Mesendoderm (in vitro differentiated cells): ENCODE results near the gene COG4.

ENCODE experiments used
- DNase-seq: peaks from one replicate; pipeline ENCODE4 v3.0.0; 2013
- H2AK5ac ChIP-seq: 2 replicates; pipeline ENCODE4 v1.6.1; 2013; ENCODE audit warnings: low read length, inconsistent platforms
- H2BK120ac ChIP-seq: 2 replicates; pipeline ENCODE4 v1.6.1; 2013; ENCODE audit warnings: low read depth, mild to moderate bottlenecking, low read length, moderate library complexity, mixed read lengths
- H2BK15ac ChIP-seq: replicated peaks from 2 replicates; pipeline ENCODE4 v1.6.1; 2013; ENCODE audit warnings: low read depth, mild to moderate bottlenecking, moderate library complexity
- H2BK5ac ChIP-seq: 2 replicates; pipeline ENCODE4 v1.6.1; 2013; ENCODE audit warnings: low read length, inconsistent platforms
- H3K18ac ChIP-seq: 2 replicates; pipeline ENCODE4 v1.6.1; 2013; ENCODE audit warnings: mild to moderate bottlenecking, low read length, mixed read lengths
- H3K23ac ChIP-seq: one replicate; pipeline ENCODE4 v1.6.1; 2013; ENCODE audit warnings: low read length
- H3K27ac ChIP-seq: 2 replicates; pipeline ENCODE4 v1.5.1; 2013; ENCODE audit warnings: low read depth, mild to moderate bottlenecking, inconsistent platforms, low read length, moderate library complexity
- H3K27me3 ChIP-seq: 2 replicates; pipeline ENCODE4 v1.6.1; 2013; ENCODE audit warnings: low read length, control low read depth, mild to moderate bottlenecking, inconsistent platforms; ENCODE audit not compliant: insufficient read depth, poor library complexity
- H3K36me3 ChIP-seq: 2 replicates; pipeline ENCODE4 v1.6.1; 2013; ENCODE audit warnings: low read length, inconsistent platforms; ENCODE audit not compliant: control insufficient read depth, insufficient read depth
- H3K4ac ChIP-seq: one replicate; pipeline ENCODE4 v1.6.1; 2013; ENCODE audit warnings: low read depth, mild to moderate bottlenecking, low read length, moderate library complexity
- H3K4me1 ChIP-seq: 2 replicates; pipeline ENCODE4 v1.6.1; 2013; ENCODE audit warnings: low read depth, low read length, inconsistent platforms; ENCODE audit not compliant: control insufficient read depth
- H3K4me2 ChIP-seq: 2 replicates; pipeline ENCODE4 v1.6.1; 2013; ENCODE audit warnings: low read length
- H3K4me3 ChIP-seq: 2 replicates; pipeline ENCODE4 v1.5.1; 2013; ENCODE audit warnings: mild to moderate bottlenecking, low read length
- H3K56ac ChIP-seq: one replicate; pipeline ENCODE4 v1.6.1; 2013; ENCODE audit warnings: low read length
- H3K79me1 ChIP-seq: 2 replicates; pipeline ENCODE4 v1.6.1; 2013; ENCODE audit warnings: low read length, inconsistent platforms
- H3K79me2 ChIP-seq: 2 replicates; pipeline ENCODE4 v1.6.1; 2013; ENCODE audit warnings: mild to moderate bottlenecking, low read length; ENCODE audit not compliant: control insufficient read depth, insufficient read depth
- H3K9ac ChIP-seq: 2 replicates; pipeline ENCODE4 v1.6.1; 2013; ENCODE audit warnings: low read length, inconsistent platforms
- H4K5ac ChIP-seq: one replicate; pipeline ENCODE4 v1.6.1; 2013; ENCODE audit warnings: low read length
- H4K8ac ChIP-seq: one replicate; pipeline ENCODE4 v1.6.1; 2013; ENCODE audit warnings: low read depth, mild to moderate bottlenecking, control low read depth, low read length, moderate library complexity
- WGBS: extraction: QIAGEN DNeasy Blood & Tissue Kit; methylation state at CpG from one replicate; pipeline ENCODE4 v1.1.7; 2013; ENCODE audit warnings: low lambda C conversion rate, missing lambda C conversion rate; ENCODE audit not compliant: insufficient coverage; ENCODE audit errors: extremely low coverage; 5-methylcytosine and 5-hydroxymethylcytosine counted together

The COG4 gene

GRCh38 chr16:70482624-70483023 is 40.7 kb downstream of the COG4 start:
- no peak overlapping the region for H3K4me3 ChIP-seq
- no peak overlapping the region for H3K56ac ChIP-seq
- no peak overlapping the region for H3K23ac ChIP-seq
- no peak overlapping the region for H2BK5ac ChIP-seq
- DNase-seq: no peak
- no peaks in the 10 kb centered on the region for H3K27me3 ChIP-seq
- no peak overlapping the region for H2AK5ac ChIP-seq
- H3K79me2 ChIP-seq: no peaks in the 10 kb centered on the region
- H4K5ac ChIP-seq: no peak overlapping the region
- no peak overlapping the region for H3K4me2 ChIP-seq
- no peak overlapping the region for H3K4ac ChIP-seq
- no peaks in the 10 kb centered on the region for H3K4me1 ChIP-seq
- H3K36me3 ChIP-seq: no peaks in the 10 kb centered on the region
- H4K8ac ChIP-seq: no peak overlapping the region
- no peak overlapping the region for H2BK120ac ChIP-seq
- no peaks in the 10 kb centered on the region for H3K79me1 ChIP-seq
- no CpG with 5 or more reads among the region's 5 CpGs for WGBS
- H3K18ac ChIP-seq: no peak overlapping the region
- H2BK15ac ChIP-seq: no peak overlapping the region
- H3K9ac ChIP-seq: no peak overlapping the region
- no peak overlapping the region for H3K27ac ChIP-seq

GRCh38 chr16:70481929-70482536 is 41.3 kb downstream of the COG4 start:
- H3K4ac ChIP-seq: no peak overlapping the region
- no peak overlapping the region for H4K5ac ChIP-seq
- H3K18ac ChIP-seq: no peak overlapping the region
- H3K4me3 ChIP-seq: no peak overlapping the region
- no CpG with 5 or more reads among the region's 7 CpGs for WGBS
- H3K27ac ChIP-seq: no peak overlapping the region
- no peak overlapping the region for H2AK5ac ChIP-seq
- no peak overlapping the region for H4K8ac ChIP-seq
- no peaks in the 10 kb centered on the region for H3K4me1 ChIP-seq
- no peak overlapping the region for H2BK120ac ChIP-seq
- no peak overlapping the region for H3K23ac ChIP-seq
- no peak overlapping the region for H2BK15ac ChIP-seq
- no peaks in the 10 kb centered on the region for H3K79me1 ChIP-seq
- no peak for DNase-seq
- H2BK5ac ChIP-seq: no peak overlapping the region
- H3K9ac ChIP-seq: no peak overlapping the region
- no peaks in the 10 kb centered on the region for H3K36me3 ChIP-seq
- H3K56ac ChIP-seq: no peak overlapping the region
- H3K79me2 ChIP-seq: no peaks in the 10 kb centered on the region
- H3K4me2 ChIP-seq: no peak overlapping the region
- no peaks in the 10 kb centered on the region for H3K27me3 ChIP-seq

DNA sequence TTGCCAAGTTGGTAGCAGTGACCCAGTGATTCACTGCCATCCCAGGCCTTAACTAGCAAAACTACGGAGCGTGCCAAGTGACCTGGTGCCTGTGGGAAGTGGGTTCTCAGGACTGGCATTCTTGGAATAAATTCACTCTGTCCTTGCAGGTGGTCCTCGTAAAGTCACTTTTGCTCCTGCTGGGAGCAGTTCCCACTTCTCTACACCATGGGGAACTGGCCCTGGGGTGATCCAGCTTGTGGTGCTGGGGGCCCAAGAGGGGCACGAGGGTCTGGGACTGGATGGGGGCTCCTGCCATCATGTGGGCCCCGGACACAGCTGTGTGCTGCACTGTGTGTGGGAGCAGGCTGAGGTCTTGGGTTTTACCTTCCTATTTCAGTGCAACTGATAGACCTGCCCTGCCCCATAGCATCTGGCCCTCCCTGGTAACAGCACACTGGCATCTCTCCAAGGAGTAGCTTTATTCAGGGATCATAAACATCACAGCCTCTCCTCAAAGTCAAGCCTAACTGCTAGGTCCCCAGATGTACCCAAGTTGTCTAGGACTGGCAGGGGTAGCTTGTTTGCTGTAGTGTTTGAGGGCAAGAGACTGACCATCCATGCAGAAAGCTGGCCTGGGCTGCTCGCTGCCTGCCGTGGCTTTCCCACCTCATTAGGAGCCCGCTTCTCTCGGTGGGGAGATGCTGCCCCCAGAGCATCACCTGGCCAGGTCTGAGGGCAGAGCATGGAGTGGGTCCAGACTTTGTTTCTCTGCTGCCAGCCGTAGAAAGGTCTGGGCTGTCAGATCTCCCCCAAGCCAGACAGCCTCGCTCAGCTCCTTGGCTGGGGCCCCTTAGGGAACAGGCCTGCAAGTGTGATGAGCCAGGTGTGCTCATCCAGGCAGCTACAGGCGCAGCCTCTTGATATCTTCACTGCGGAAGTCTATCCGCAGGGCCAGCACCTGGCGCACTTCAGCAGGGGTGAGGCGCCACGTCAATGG is 42.9 kb downstream of the COG4 start:
- H3K27me3 ChIP-seq: no peaks in the 10 kb centered on the region
- H3K27ac ChIP-seq: no peak overlapping the region
- no peak overlapping the region for H3K56ac ChIP-seq
- no peak overlapping the region for H2AK5ac ChIP-seq
- no peaks in the 10 kb centered on the region for H3K4me1 ChIP-seq
- H4K5ac ChIP-seq: no peak overlapping the region
- no peaks in the 10 kb centered on the region for H3K36me3 ChIP-seq
- no peaks in the 10 kb centered on the region for H3K79me2 ChIP-seq
- DNase-seq: no peak
- no peak overlapping the region for H3K9ac ChIP-seq
- no peak overlapping the region for H3K4me3 ChIP-seq
- no peak overlapping the region for H2BK120ac ChIP-seq
- no peak overlapping the region for H3K4me2 ChIP-seq
- H3K79me1 ChIP-seq: no peaks in the 10 kb centered on the region
- no peak overlapping the region for H4K8ac ChIP-seq
- no peak overlapping the region for H2BK5ac ChIP-seq
- H3K18ac ChIP-seq: no peak overlapping the region
- no peak overlapping the region for H2BK15ac ChIP-seq
- H3K23ac ChIP-seq: no peak overlapping the region
- H3K4ac ChIP-seq: no peak overlapping the region
- no CpG with 5 or more reads among the region's 17 CpGs for WGBS

DNA sequence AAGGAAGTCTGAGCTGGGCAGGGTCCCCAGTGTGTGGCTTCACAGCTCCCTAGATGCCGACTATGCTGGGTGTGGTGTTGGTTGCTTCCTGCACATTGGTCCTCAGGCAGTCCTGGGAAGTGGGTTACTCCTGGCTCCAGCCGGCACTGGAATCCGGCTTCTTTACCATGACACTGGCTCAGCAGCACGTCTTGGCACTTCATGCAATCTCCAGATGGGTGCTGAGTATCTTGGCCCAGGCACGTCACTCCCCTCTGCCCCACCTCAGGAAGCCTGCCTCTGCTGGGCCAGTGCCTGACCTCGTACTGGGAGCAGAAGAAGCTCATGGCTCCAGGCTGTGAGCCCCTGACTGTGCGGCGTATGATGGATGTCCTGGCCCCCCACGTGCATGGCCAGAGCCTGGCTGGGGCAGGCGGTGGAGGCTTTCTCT is 44.4 kb downstream of the COG4 start:
- no peak overlapping the region for H2AK5ac ChIP-seq
- H4K8ac ChIP-seq: no peak overlapping the region
- no peak overlapping the region for H2BK5ac ChIP-seq
- WGBS: no CpG with 5 or more reads among the region's 10 CpGs
- no peak overlapping the region for H2BK15ac ChIP-seq
- H3K79me2 ChIP-seq: no peaks in the 10 kb centered on the region
- H3K9ac ChIP-seq: no peak overlapping the region
- H3K27me3 ChIP-seq: no peaks in the 10 kb centered on the region
- no peak overlapping the region for H3K27ac ChIP-seq
- no peak for DNase-seq
- no peak overlapping the region for H4K5ac ChIP-seq
- no peaks in the 10 kb centered on the region for H3K36me3 ChIP-seq
- no peaks in the 10 kb centered on the region for H3K79me1 ChIP-seq
- no peak overlapping the region for H3K23ac ChIP-seq
- no peak overlapping the region for H3K18ac ChIP-seq
- H2BK120ac ChIP-seq: no peak overlapping the region
- H3K56ac ChIP-seq: no peak overlapping the region
- no peak overlapping the region for H3K4me2 ChIP-seq
- no peak overlapping the region for H3K4ac ChIP-seq
- H3K4me1 ChIP-seq: no peaks in the 10 kb centered on the region
- no peak overlapping the region for H3K4me3 ChIP-seq

GRCh38 chr16:70478169-70478568 is 45.2 kb downstream of the COG4 start:
- Histone ChIP-seq H2AK5ac (no peak overlapping the region), H3K4me1 (no peaks in the 10 kb centered on the region), H2BK5ac (no peak overlapping the region), H3K9ac (no peak overlapping the region), H3K27ac (no peak overlapping the region), H3K18ac (no peak overlapping the region), H3K79me1 (no peaks in the 10 kb centered on the region), H3K23ac (no peak overlapping the region), H2BK15ac (no peak overlapping the region), H3K56ac (no peak overlapping the region), H3K4me2 (no peak overlapping the region), H4K5ac (no peak overlapping the region), H4K8ac (no peak overlapping the region), H2BK120ac (no peak overlapping the region), H3K79me2 (no peaks in the 10 kb centered on the region), H3K27me3 (no peaks in the 10 kb centered on the region), H3K4ac (no peak overlapping the region), H3K4me3 (no peak overlapping the region), H3K36me3 (no peaks in the 10 kb centered on the region)
- no CpG with 5 or more reads among the region's 8 CpGs for WGBS
- DNase-seq: no peak
